Measurements from ENCODE around the gene RASGEF1B. TPM values are rescaled to one million over a fixed set of nuclear protein-coding genes. Genes with fewer than 3 reads are reported as not detected.

RASGEF1B gene
- total and polyA plus RNA-seq, 2 donors (not counting 3 experiments of a cell fraction or from before 2014, with no cell fraction given) = not detected

DNA sequence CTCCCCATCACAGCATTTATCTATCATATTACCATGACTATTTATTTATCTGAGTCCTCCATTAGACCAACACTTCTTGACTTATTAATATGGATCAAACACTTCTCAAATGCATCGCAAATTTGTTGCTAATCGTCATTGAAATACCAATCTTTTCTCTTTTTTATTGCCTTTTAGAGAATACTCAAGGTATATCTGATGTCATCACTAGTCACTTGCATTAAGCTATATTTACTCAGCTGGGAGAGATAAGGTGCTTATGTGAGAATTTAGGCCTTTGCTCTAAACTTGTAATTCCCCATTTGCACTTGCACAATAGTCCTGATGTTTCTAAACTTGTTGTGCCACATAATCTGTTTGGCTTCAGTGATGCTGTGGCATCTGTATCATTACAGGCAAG, 95.0 kb downstream of the RASGEF1B start:
- DNase-seq (ENCODE audit: low read depth, low spot score) (no peak), FAIRE-seq (no peak)
- Histone ChIP-seq H3K4me1 (ENCODE audit: control insufficient read depth, extremely low read depth, insufficient read depth, low read length) (no peaks in the 10 kb centered on the region), H3K27me3 (ENCODE audit: control insufficient read depth in 2 of 2, insufficient read depth in 2 of 2, low read length in 2 of 2) (no peaks in the 10 kb centered on the region), H3K79me2 (ENCODE audit: control insufficient read depth, insufficient read depth, low read length) (no peaks in the 10 kb centered on the region), H3K4me3 (replicated peaks in 1 of 3; ENCODE audit: insufficient read depth in 1 of 3, low read depth in 1 of 3, low read length in 3 of 3) (no peak overlapping the region), H3K9me1 (replicated peaks; ENCODE audit: control insufficient read depth, extremely low read depth, insufficient read depth, low read length) (no peaks in the 10 kb centered on the region), H4K20me1 (replicated peaks; ENCODE audit: control insufficient read depth, extremely low read depth, insufficient read depth, low read length) (no peaks in the 10 kb centered on the region), H3K9ac (replicated peaks; ENCODE audit: extremely low read depth, insufficient read depth, low read length) (no peak overlapping the region), H3K4me2 (ENCODE audit: insufficient read depth, low read length) (no peak overlapping the region), H3K27ac (ENCODE audit: insufficient read depth, low read depth, low read length) (no peak overlapping the region), H3K9me3 (replicated peaks; ENCODE audit: control insufficient read depth, insufficient read depth, low read length) (no peaks in the 10 kb centered on the region), H2AFZ (ENCODE audit: low read depth, low read length) (no peak overlapping the region), H3K36me3 (ENCODE audit: control insufficient read depth in 2 of 2, extremely low read depth in 1 of 2, insufficient read depth in 2 of 2, low read length in 2 of 2) (no peaks in the 10 kb centered on the region)
- ChIA-PET POLR2A (no interaction called here), CTCF (no interaction called here)
- BruUV-seq (replicated peaks) = no TSS peak
- intact Hi-C loops (cut with micrococcal nuclease) = no loop called here
- TF ChIP-seq GATA2 (IDR thresholded peaks at IDR 0.05; ENCODE audit: insufficient read depth, insufficient read length, low read depth, low read length) (no peak), JUN (IDR thresholded peaks at IDR 0.05; ENCODE audit: borderline replicate concordance, insufficient read depth, insufficient read length, low read depth) (no peak), EZH2 (IDR thresholded peaks at IDR 0.05; ENCODE audit: borderline replicate concordance, low read depth, low read length, severe bottlenecking) (no peak), FOS (IDR thresholded peaks at IDR 0.05; ENCODE audit: borderline replicate concordance, insufficient read depth, low read length) (no peak), POLR2A (IDR thresholded peaks at IDR 0.05; ENCODE audit: low read depth, low read length) (no peak), POLR2AphosphoS5 (IDR thresholded peaks at IDR 0.05; ENCODE audit: insufficient read depth, low read depth, low read length) (no peak), MYC (IDR thresholded peaks at IDR 0.05; ENCODE audit: low read depth, low read length) (no peak)
- TF ChIP-seq, protein P1, sequence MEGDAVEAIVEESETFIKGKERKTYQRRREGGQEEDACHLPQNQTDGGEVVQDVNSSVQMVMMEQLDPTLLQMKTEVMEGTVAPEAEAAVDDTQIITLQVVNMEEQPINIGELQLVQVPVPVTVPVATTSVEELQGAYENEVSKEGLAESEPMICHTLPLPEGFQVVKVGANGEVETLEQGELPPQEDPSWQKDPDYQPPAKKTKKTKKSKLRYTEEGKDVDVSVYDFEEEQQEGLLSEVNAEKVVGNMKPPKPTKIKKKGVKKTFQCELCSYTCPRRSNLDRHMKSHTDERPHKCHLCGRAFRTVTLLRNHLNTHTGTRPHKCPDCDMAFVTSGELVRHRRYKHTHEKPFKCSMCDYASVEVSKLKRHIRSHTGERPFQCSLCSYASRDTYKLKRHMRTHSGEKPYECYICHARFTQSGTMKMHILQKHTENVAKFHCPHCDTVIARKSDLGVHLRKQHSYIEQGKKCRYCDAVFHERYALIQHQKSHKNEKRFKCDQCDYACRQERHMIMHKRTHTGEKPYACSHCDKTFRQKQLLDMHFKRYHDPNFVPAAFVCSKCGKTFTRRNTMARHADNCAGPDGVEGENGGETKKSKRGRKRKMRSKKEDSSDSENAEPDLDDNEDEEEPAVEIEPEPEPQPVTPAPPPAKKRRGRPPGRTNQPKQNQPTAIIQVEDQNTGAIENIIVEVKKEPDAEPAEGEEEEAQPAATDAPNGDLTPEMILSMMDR (IDR thresholded peaks at IDR 0.05; ENCODE audit: extremely low read depth in 1 of 2, insufficient read depth in 1 of 2, low read depth in 1 of 2, low read length in 2 of 2) = no peak
- TF ChIP-seq, protein P2, sequence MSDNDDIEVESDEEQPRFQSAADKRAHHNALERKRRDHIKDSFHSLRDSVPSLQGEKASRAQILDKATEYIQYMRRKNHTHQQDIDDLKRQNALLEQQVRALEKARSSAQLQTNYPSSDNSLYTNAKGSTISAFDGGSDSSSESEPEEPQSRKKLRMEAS (IDR thresholded peaks at IDR 0.05; ENCODE audit: insufficient read depth, insufficient read length) = no peak
- dilution Hi-C loops (cut with MboI; ENCODE audit: extremely low pct_ligation_motif_present, low sequenced_read_pairs) = no loop called here

Measured in endothelial cell of umbilical vein (primary cell).